GM12874 (cell line): Measurements from ENCODE around the gene IGFALS.
A peak's percentile ranks its signal among the peaks of the same experiment; 100 is the strongest.

Experiments used
- CTCF ChIP-seq: IDR thresholded peaks from 2 replicates; pipeline ENCODE4 v1.5.1; 2011; ENCODE audit warnings: low read depth, mild to moderate bottlenecking, control low read depth, low read length, moderate library complexity; ENCODE audit not compliant: insufficient read depth

IGFALS gene

GRCh38 chr16:1817276-1817589 lies 23.7 kb upstream of the IGFALS start:
- no peak for TF ChIP-seq CTCF

GRCh38 chr16:1816396-1817275 lies 23.1 kb upstream of the IGFALS start:
- no peak for TF ChIP-seq CTCF

DNA sequence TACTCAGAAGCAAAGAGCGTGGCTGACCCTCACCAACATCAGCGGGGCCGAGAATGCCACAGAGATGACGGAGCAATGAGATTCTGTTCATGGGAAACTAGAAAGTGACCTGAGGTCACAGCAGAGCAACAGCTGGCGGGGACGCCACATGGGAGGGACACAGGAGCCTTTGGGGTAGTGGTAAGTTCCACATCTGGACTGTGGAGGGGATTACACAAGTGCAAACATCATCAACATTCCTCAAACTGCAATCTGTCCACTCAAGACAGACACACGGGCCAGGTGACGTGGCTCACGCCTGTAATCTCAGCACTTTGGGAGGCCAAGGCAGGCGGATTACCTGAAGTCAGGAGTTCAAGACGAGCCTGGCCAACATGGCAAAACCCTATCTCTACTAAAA lies 22.0 kb upstream of the IGFALS start:
- TF ChIP-seq CTCF, result no peak

- TF ChIP-seq CTCF, result peak; percentile 19; the same call in 1 of the 2 replicates
Measured at GRCh38 chr16:1812732-1813163, 19.2 kb upstream of the IGFALS start.

DNA sequence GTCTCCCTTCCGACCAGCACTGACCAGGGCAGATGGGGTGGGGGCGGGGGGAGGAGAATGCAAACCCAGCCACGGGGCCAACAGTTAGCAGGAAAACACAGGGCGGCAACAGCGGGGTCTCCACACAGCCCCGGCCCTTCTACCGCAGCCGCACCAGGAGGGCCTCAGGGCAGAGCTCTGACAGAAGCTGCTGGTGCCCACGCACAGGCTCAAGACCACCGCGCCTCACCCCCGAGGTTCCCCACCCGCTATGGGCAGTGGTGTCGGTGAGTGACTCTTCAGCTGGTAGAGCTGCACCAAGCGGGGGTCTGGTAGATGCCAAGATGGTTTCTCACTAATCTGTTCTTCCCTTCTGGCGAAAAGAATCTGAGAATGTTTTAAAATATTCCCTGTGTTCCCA lies 17.0 kb upstream of the IGFALS start:
- TF ChIP-seq CTCF, result no peak

GRCh38 chr16:1810106-1810505 lies 16.6 kb upstream of the IGFALS start:
- no peak for TF ChIP-seq CTCF

DNA sequence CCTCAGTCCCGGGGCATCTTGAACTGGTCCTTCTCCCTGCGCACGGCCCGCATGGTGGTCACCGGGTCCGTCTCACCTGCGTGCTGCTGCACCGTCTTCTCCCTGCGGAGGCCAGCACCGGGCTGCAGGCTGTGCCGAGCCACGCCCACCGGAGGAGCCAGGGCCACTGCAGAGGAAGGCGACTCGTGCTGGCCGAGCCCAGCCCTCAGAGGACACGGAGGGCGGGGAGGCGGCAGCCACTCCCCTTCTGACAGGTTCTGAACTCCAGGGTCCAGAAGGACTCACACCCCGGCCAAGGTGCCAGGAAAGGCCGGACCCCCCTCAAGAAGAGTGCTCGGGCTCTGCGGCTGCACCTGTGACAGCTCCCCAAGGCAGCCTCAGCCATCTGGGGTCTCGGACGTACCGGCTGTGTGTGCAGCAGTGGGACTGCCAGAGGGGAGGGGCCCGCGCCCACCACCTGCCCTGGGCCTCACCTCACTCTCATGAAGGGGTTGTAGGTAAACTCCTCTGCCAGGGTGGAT lies 15.8 kb upstream of the IGFALS start:
- TF ChIP-seq CTCF, result no peak
